Skeletal muscle tissue (tissue), 4 donors: ENCODE results near the gene TFAP2C. TPM values are rescaled to one million over a fixed set of nuclear protein-coding genes. Genes with fewer than 3 reads are reported as not detected.
A peak's percentile ranks its signal among the peaks of the same experiment; 100 is the strongest.

ENCODE experiments used
- H3K27ac ChIP-seq: one replicate; pipeline ENCODE4 v1.7.0; 2013; ENCODE audit warnings: mild to moderate bottlenecking, low read depth, low read length, inconsistent platforms
- H3K27me3 ChIP-seq, 3 donors: one replicate each; pipeline ENCODE4 v1.7.0; 2013; ENCODE audit warnings: low read length in 3 of 3; ENCODE audit not compliant: control insufficient read depth in 3 of 3, insufficient read depth in 3 of 3
- H3K36me3 ChIP-seq, 3 donors: one replicate each; pipeline ENCODE4 v1.7.0; 2013; ENCODE audit warnings: low read length in 3 of 3; ENCODE audit not compliant: control insufficient read depth in 3 of 3, insufficient read depth in 3 of 3
- H3K4me1 ChIP-seq, 3 donors: one replicate each; pipeline ENCODE4 v1.7.0; 2013; ENCODE audit warnings: low read length in 3 of 3, mild to moderate bottlenecking in 3 of 3; ENCODE audit not compliant: control insufficient read depth in 3 of 3, insufficient read depth in 3 of 3
- H3K4me3 ChIP-seq, 3 donors: one replicate each; pipeline ENCODE4 v1.7.0; 2013; ENCODE audit warnings: low read length in 3 of 3
- H3K9ac ChIP-seq, 3 donors: one replicate each; pipeline ENCODE4 v1.7.0; 2013; ENCODE audit warnings: low read length in 3 of 3, mild to moderate bottlenecking in 3 of 3, moderate library complexity in 2 of 3, low read depth in 1 of 3
- H3K9me3 ChIP-seq, 3 donors: one replicate each; pipeline ENCODE4 v1.7.0; 2013; ENCODE audit warnings: low read length in 3 of 3; ENCODE audit not compliant: control insufficient read depth in 3 of 3
- total RNA-seq: library from RNA; depleted of rRNA; stranded (reverse); fragments of >200 nt; gene quantifications from one replicate; pipeline ENCODE4 v1.2.3, GENCODE V29; 2014
- donor health status: Osteomylitis.

Gene TFAP2C
- total RNA-seq, 1 donor from 2014 or later, result not detected

DNA sequence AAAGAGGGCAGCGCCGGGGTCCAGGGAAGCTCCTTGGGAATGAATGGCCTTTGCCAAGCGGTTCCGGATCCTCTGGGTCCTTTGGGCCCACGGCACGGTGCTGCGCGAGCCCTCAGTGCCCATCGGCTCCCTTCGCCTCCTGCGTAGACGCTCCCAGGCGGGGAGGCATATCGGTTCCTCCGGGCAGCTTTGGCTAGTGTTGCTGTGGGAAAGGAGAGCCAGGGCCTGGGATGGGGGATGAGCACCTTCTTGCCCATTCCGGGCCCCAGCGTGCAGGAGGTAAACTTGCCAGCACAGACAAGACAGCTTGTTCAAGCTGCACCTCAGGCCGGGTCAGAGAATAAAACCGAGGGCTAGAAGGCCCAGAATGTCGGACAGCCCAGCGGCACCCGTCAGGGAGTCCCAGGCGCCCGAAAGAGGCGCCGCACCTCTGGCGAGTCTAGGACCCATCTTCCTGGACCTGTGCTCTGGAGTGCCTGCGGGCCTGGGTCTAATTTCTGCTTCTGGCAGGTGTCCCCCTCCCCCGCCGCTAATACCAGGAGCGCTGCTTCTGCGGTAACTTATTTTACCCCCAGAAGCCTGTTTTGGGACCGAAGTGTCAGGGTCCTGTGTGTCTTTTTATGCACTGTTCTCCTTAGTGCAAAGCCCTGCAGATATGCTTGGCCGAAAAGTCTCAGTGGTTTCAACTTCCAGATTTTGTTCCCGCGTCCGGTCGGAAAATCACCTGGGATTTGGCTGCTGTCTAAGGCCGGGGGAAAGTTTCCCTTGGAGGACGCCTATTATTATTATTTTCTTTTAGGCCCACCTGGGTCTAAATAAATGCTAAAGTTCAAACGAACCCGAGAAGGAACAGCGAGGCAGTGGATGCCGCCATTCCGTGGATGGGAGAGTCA is 1.7 kb upstream of the TFAP2C start:
- H3K27me3 ChIP-seq, result peaks cover 65 to 85% (median 82%) of the 10 kb centered on the region in 3 donors
- peaks cover 9 to 26% (median 21%) of the 10 kb centered on the region in 3 donors for H3K4me1 ChIP-seq
- no peak overlapping the region for H3K4me3 ChIP-seq

DNA sequence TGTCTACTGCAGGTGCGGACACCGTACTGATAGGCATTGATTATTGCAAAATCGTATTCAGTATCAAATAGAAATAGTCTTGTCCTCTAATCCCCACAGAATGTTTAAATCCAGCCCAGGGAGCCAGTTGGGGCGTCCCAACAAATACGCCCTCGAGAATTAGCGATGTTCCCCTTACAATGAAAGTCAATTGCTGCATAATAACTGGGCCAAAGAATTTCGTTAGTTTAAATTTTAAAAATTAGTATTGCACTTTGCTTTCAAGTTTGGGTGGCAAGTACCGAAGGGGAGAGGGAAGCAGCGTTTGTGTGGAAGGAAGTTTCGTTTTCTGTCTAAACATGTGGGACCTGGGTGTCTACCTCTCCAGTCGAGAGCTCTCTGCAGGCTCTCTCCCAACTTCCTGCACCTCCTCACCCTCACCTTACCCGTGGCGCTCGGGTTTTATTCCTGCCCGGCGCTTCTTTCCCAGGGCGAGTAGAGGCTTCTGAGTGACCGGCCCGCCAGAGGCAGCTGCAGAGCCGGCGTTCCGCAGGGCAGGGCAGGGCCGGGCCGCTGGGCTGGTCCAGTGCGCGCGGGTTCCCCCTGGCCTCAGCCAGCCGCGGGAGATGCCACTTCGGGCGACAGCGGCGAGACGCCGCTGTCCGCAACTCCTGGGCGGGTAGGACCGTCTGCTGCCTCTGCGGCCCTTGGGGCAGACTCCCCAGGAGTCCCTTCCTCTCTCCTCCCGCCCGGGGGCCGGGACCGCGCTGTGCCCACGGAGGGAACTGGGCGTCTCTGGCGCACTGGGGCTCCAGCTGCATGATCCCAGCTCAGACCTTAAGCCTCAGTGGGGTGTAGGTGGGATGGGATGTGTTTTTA is 862 bp upstream of the TFAP2C start:
- peaks cover 64 to 84% (median 81%) of the 10 kb centered on the region in 3 donors for H3K27me3 ChIP-seq
- no peak overlapping the region for H3K9ac ChIP-seq
- H3K36me3 ChIP-seq, result no peaks in the 10 kb centered on the region
- H3K4me3 ChIP-seq, result peak overlapping the region; percentile 30 to 52 (median 40)
- peaks cover 0 to 2% (median 0%) of the 10 kb centered on the region in 3 donors for H3K9me3 ChIP-seq
- H3K27ac ChIP-seq, result no peak overlapping the region
- peaks cover 9 to 26% (median 21%) of the 10 kb centered on the region in 3 donors for H3K4me1 ChIP-seq

More for the DNA sequence above, 1.7 kb upstream of the TFAP2C start:
- H3K9ac ChIP-seq, result no peak overlapping the region
- no peaks in the 10 kb centered on the region for H3K36me3 ChIP-seq
- no peak overlapping the region for H3K27ac ChIP-seq
- H3K9me3 ChIP-seq, result peaks cover 0 to 2% (median 0%) of the 10 kb centered on the region in 3 donors

DNA sequence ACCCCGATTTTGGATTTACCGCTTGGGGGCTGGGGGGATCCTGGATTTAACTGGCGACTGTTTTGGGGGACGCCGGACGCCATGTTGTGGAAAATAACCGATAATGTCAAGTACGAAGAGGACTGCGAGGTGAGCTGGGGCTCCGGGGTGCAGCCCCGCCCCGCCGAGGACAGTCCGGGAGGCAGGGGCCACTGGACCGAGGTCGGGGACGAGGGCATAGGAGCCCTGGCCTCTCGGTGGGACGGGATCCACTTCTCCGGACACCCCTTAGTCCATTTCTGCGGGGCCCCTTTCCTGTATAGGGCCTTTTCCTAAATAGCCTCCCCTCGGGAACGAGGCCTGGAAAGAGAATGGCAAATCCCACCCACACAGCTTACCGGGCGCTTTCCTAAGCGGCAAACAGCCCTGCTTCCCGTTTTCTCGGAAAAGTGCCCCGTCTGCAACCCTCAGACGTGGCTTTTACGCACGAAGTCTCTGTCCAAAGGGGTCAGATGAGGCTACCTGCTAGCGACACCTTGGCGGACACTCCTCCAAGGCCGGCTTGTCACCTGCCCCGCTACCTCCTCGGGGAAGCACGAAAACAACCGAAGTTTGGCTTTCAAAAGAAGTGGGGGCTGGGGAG is 469 bp downstream of the TFAP2C start:
- H3K27ac ChIP-seq, result no peak overlapping the region
- H3K27me3 ChIP-seq, result peaks cover 72 to 88% (median 85%) of the 10 kb centered on the region in 3 donors
- peaks cover 9 to 26% (median 21%) of the 10 kb centered on the region in 3 donors for H3K4me1 ChIP-seq
- no peak overlapping the region for H3K9ac ChIP-seq
- H3K4me3 ChIP-seq, result peak overlapping the region; percentile 13 to 56 (median 40)
- H3K9me3 ChIP-seq, result peaks cover 0 to 2% (median 0%) of the 10 kb centered on the region in 3 donors
- no peaks in the 10 kb centered on the region for H3K36me3 ChIP-seq

DNA sequence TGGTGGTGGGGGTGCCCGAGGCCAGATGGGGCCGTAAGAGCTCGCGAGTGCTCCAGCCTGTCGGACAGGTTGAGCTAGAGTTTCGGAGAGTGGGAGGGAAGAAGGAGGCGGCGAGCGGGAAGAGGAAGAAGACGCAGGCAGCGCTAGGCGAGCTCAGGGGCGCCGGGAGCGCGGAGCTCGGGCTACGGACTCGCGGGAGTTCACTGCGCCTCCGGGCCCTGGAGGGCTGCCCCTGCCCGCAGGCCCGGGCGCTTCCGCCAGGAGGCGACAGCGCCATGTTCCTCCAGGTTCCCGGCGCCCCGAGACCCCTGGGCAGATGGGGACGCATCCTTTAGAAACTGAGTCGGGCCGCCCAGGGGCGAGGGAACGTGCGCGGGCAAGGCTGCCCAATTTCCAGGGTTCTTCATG is 984 bp downstream of the TFAP2C start:
- Histone ChIP-seq H3K27me3 (peaks cover 72 to 88% (median 82%) of the 10 kb centered on the region in 3 donors), H3K9me3 (peaks cover 0 to 2% (median 0%) of the 10 kb centered on the region in 3 donors), H3K4me3 (peak overlapping the region in 2 of 3 donors; percentile 40 to 56), H3K4me1 (peaks cover 9 to 26% (median 21%) of the 10 kb centered on the region in 3 donors), H3K36me3 (no peaks in the 10 kb centered on the region), H3K9ac (no peak overlapping the region), H3K27ac (no peak overlapping the region)

DNA sequence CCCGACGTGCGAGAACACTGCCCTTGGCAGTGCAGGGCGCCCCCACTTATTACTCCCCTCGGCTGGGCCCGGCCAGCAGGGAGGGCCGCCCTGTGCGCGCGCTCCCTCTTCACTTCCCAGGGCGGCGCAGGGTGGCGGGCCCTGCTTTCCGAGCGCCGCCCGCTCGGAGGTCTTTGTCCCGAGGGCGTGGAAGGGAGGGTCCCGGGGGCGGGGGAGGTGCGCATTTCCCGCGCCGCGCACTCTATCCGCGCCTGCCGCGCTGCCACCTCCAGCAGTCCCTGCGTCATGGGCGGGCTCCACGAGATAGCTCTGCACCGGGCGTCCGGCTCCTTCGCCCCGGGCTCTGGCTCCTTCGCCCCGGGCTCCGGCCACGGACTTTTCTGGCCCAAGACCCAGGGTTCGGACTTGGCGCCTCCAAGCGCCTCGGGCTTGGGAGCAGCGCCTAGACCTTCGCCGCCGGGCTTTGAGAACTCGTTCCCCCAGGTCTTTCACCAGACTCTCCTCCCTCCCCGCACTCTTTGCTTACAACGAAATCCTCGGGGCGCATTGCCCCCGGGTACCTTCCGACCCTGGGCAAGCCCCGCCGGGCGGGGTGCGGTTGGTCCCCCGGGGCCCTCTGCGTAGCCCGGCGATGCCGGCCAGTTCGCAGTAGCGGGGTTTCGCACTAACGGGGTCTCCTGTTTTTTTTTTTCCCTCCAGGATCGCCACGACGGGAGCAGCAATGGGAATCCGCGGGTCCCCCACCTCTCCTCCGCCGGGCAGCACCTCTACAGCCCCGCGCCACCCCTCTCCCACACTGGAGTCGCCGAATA is 1.6 kb downstream of the TFAP2C start:
- Histone ChIP-seq H3K9ac (no peak overlapping the region), H3K4me3 (no peak overlapping the region), H3K27me3 (peaks cover 68 to 88% (median 75%) of the 10 kb centered on the region in 3 donors), H3K27ac (no peak overlapping the region), H3K36me3 (no peaks in the 10 kb centered on the region), H3K9me3 (peaks cover 0 to 2% (median 0%) of the 10 kb centered on the region in 3 donors), H3K4me1 (peaks cover 9 to 26% (median 21%) of the 10 kb centered on the region in 3 donors)

DNA sequence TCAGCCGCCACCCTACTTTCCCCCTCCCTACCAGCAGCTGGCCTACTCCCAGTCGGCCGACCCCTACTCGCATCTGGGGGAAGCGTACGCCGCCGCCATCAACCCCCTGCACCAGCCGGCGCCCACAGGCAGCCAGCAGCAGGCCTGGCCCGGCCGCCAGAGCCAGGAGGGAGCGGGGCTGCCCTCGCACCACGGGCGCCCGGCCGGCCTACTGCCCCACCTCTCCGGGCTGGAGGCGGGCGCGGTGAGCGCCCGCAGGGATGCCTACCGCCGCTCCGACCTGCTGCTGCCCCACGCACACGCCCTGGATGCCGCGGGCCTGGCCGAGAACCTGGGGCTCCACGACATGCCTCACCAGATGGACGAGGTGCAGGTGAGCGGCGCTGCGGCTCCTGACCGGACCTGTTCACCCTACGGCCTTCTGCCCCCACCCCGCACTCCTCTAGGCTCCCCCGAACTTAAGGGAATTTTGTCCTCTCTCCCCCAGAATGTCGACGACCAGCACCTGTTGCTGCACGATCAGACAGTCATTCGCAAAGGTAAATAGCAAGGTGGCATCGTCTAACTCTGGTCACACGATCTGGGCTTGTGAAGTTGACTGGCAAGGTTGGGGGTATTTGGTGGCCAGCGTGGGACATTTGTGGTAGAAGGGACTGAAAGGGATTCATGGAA is 2.3 kb downstream of the TFAP2C start:
- H3K27ac ChIP-seq, result no peak overlapping the region
- no peaks in the 10 kb centered on the region for H3K36me3 ChIP-seq
- no peak overlapping the region for H3K4me3 ChIP-seq
- peaks cover 66 to 87% (median 75%) of the 10 kb centered on the region in 3 donors for H3K27me3 ChIP-seq
- peaks cover 9 to 26% (median 21%) of the 10 kb centered on the region in 3 donors for H3K4me1 ChIP-seq
- H3K9me3 ChIP-seq, result peaks cover 0 to 2% (median 0%) of the 10 kb centered on the region in 3 donors
- no peak overlapping the region for H3K9ac ChIP-seq

DNA sequence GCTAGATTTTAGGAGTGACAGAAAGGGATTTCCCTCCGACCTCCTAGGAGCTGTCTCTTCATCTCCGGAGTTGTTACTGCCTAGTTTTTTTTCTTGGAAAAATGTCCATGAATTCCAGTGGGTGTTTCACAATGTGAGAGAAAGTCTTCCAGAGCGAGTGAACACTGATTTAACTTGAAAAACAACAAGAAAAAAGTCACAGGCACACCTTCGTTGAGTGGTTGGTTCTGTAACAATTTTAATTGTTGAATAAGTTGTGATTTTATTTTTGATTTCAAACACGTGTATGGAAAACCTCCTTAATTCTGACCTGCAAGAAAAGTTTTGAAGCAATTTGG is 2.9 kb downstream of the TFAP2C start:
- Histone ChIP-seq H3K9ac (no peak overlapping the region), H3K9me3 (peaks cover 0 to 2% (median 0%) of the 10 kb centered on the region in 3 donors), H3K36me3 (no peaks in the 10 kb centered on the region), H3K4me3 (no peak overlapping the region), H3K27me3 (peaks cover 61 to 87% (median 70%) of the 10 kb centered on the region in 3 donors), H3K27ac (no peak overlapping the region), H3K4me1 (peaks cover 9 to 23% (median 20%) of the 10 kb centered on the region in 3 donors)

DNA sequence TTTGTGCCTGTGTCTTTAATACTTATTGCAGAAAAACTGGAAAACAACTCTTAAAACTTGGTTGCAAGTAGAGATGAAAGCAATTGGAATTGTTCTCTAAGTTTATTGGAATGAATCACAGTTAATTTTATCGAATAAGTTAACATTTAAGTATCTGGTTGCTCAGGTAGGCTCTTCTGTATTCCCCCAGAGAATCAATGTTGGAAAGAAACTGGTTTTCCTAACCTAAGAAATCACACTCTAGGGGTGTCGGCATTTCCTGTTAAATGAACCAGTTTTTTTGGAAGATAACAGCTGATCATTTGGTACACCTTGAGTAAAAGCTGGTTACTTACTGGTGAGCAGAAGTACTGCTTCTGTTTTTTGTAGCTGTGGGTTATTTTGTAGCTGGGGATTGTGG is 5.2 kb downstream of the TFAP2C start:
- Histone ChIP-seq H3K27ac (no peak overlapping the region), H3K4me1 (peaks cover 2 to 7% (median 5%) of the 10 kb centered on the region in 3 donors), H3K36me3 (no peaks in the 10 kb centered on the region), H3K27me3 (peaks cover 45 to 72% (median 47%) of the 10 kb centered on the region in 3 donors), H3K9ac (no peak overlapping the region), H3K4me3 (no peak overlapping the region), H3K9me3 (peaks cover 0 to 2% (median 0%) of the 10 kb centered on the region in 3 donors)
